ENCODE results near the gene KRT6A. TPM values are rescaled to one million over a fixed set of nuclear protein-coding genes. Genes with fewer than 3 reads are reported as not detected.
"Not testable (repeated sequence)": the region's sequence is repeated elsewhere in the genome, so short reads cannot be mapped to it uniquely, and the experiment has no call there.

The KRT6A gene
- total and polyA plus RNA-seq, 4 donors = 0.38 to 1.8 TPM; not detected in 2

DNA sequence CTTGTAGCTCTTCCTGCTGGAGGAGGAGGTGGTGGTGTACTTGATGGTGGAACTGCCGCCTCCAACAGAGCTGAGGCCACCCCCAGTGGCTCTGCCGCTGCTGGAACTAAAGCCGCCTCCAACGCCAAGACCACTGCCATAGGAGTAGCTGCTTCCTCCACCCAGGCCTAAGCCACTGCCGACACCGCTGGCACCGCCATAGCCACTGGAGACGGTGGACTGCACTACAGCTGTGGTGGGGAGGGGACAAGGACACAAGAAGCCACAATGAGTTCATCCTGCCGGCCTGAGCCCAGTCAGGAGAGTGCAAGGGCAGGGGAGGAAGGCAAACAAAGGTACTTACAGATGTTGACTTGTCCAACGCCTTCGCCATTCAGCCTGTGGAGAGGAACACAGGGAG, 45.9 kb downstream of the KRT6A start:
- intact Hi-C loops (cut with DNase I); H3K27ac ChIP-seq (ENCODE audit: low read depth in 1 of 2, low read length in 2 of 2); H3K27me3 ChIP-seq (ENCODE audit: control insufficient read depth in 1 of 2, insufficient read depth in 2 of 2, low read length in 1 of 2); H3K4me3 ChIP-seq (ENCODE audit: low read length in 2 of 2); DNase-seq; H3K9me3 ChIP-seq (ENCODE audit: control insufficient read depth, low read length); H3K36me3 ChIP-seq (ENCODE audit: control insufficient read depth in 1 of 2, insufficient read depth in 2 of 2, low read length in 1 of 2); H3K4me1 ChIP-seq (ENCODE audit: control insufficient read depth in 1 of 2, insufficient read depth in 2 of 2, low read length in 2 of 2): not testable (repeated sequence)
- peak; percentile 17 for ATAC-seq (ENCODE audit: low FRiP score)
- WGBS, 2 donors = 93 to 95% methylated on average over 11 of the region's 11 CpGs

DNA sequence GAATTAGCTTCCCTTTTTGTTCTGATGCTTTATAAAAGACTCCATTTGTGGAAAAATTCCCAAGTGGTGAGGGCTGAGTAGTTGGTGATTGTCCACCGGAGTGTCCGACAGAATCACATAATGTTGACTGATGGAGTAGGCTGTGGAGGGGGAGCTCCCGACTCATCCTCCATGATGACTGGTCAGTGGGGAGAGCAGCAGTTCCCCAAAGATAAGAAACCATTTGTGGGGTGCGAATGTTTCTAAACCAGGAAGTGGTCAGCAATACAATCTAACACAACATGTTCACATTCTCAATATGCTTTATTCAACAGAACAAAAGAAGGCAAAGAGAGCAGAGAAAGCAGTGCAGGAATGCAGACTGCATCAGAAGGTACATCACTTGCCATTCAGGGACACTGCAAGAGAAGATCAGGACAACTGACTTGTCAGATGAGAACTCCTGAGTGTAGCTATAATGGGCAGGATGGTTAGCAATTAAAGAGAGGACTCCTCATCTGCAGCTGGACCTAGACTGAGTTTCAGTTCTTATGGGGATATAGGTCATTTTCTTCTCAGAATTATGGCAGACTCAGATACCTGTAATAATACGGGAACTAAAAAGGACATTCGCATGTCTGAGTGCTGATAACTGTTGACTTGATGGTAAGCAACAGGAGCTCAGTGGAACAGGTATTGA, 46.6 kb downstream of the KRT6A start:
- Histone ChIP-seq H3K9me3 (ENCODE audit: control insufficient read depth, low read length) (peaks cover 1% of the 10 kb centered on the region), H3K27me3 (ENCODE audit: control insufficient read depth in 1 of 2, insufficient read depth in 2 of 2, low read length in 1 of 2) (no peaks in the 10 kb centered on the region), H3K4me1 (ENCODE audit: control insufficient read depth in 1 of 2, insufficient read depth in 2 of 2, low read length in 2 of 2) (no peaks in the 10 kb centered on the region), H3K27ac (ENCODE audit: low read depth in 1 of 2, low read length in 2 of 2) (no peak overlapping the region), H3K4me3 (ENCODE audit: low read length in 2 of 2) (no peak overlapping the region), H3K36me3 (ENCODE audit: control insufficient read depth in 1 of 2, insufficient read depth in 2 of 2, low read length in 1 of 2) (no peaks in the 10 kb centered on the region)
- whole genome bisulfite sequencing, 2 donors = 85 to 88% methylated on average over 6 of the region's 6 CpGs
- DNase-seq = no peak
- ATAC-seq (ENCODE audit: low FRiP score) = no peak
- intact Hi-C loops (cut with DNase I) = no loop called here

DNA sequence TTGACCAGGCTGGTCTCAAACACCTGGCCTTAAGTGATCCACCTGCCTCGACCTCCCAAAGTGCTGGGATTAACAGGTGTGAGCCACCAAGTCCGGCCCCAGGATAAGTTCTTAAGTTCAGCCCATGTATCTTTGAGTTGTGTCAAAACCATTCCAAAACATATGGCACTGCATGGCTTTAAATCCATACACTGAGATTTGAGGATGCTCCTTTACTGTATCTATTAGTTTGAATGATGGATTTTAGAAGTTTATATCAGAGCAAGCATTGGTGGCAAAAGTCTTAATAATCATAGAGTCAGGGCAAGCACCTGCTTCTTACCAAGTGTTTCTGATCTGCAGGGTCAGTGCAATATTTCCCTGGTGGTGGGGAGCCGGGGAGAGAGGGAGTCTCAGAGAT, 47.2 kb downstream of the KRT6A start:
- H3K36me3 ChIP-seq (ENCODE audit: control insufficient read depth in 1 of 2, insufficient read depth in 2 of 2, low read length in 1 of 2) = no peaks in the 10 kb centered on the region
- intact Hi-C loops (cut with DNase I) = no loop called here
- WGBS, 2 donors = 50 to 64% methylated on average over 3 of the region's 3 CpGs

DNA sequence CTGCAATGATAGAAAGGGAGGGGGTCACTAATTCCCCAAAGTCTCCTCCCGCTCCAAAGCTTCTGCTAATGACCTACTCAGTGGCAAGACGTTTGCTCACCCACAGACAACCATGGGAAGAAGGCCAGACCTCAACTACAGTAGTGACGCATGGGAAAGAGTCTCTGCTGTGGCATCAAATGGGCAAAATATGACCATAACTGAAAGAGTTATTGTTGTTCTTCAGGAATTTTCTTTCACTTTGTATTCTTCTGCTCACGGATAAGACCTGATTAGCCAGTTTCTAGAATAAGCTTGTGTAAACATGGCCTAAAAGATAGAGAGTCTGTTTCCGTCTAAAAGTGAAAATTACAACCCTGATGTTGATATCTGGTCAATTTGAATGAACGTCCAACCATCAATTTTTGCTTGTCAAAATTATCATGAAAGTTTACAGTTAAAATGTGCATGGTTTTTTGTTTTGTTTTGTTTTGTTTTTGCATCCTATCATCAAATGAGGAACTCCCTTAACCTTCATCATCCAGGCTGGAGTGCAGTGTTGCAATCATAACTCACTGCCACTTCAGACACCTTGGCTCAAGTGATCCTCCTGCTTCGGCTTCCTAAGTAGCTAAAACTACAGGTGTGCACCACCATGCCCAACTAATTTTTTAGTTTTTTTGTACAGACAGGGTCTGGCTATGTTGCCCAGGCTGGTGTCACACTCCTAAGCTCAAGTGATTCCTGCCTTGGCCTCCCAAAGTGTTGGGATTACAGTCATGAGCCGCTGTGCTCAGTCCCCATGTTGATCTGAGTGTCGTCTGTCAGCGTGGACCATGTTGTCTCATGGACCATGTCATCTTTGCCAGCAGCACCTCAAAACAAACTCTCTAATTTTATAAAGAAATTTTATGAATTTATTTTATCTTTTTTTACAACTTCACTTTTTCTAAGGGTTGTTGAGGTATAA, 48.1 kb downstream of the KRT6A start:
- WGBS, 2 donors = 60 to 65% methylated on average over 10 of the region's 10 CpGs
- Histone ChIP-seq H3K4me1 (ENCODE audit: control insufficient read depth in 1 of 2, insufficient read depth in 2 of 2, low read length in 2 of 2) (no peaks in the 10 kb centered on the region), H3K36me3 (ENCODE audit: control insufficient read depth in 1 of 2, insufficient read depth in 2 of 2, low read length in 1 of 2) (no peaks in the 10 kb centered on the region), H3K4me3 (ENCODE audit: low read length in 2 of 2) (no peak overlapping the region), H3K27ac (ENCODE audit: low read depth in 1 of 2, low read length in 2 of 2) (no peak overlapping the region), H3K9me3 (ENCODE audit: control insufficient read depth, low read length) (peaks cover 1% of the 10 kb centered on the region), H3K27me3 (ENCODE audit: control insufficient read depth in 1 of 2, insufficient read depth in 2 of 2, low read length in 1 of 2) (no peaks in the 10 kb centered on the region)
- no peak for ATAC-seq (ENCODE audit: low FRiP score)
- no peak for DNase-seq
- intact Hi-C loops (cut with DNase I) = no loop called here

More for the DNA sequence above, 47.2 kb downstream of the KRT6A start:
- Histone ChIP-seq H3K4me1 (ENCODE audit: control insufficient read depth in 1 of 2, insufficient read depth in 2 of 2, low read length in 2 of 2) (no peaks in the 10 kb centered on the region), H3K4me3 (ENCODE audit: low read length in 2 of 2) (no peak overlapping the region), H3K9me3 (ENCODE audit: control insufficient read depth, low read length) (peaks cover 1% of the 10 kb centered on the region), H3K27me3 (ENCODE audit: control insufficient read depth in 1 of 2, insufficient read depth in 2 of 2, low read length in 1 of 2) (no peaks in the 10 kb centered on the region), H3K27ac (ENCODE audit: low read depth in 1 of 2, low read length in 2 of 2) (no peak overlapping the region)
- no peak for DNase-seq
- no peak for ATAC-seq (ENCODE audit: low FRiP score)

DNA sequence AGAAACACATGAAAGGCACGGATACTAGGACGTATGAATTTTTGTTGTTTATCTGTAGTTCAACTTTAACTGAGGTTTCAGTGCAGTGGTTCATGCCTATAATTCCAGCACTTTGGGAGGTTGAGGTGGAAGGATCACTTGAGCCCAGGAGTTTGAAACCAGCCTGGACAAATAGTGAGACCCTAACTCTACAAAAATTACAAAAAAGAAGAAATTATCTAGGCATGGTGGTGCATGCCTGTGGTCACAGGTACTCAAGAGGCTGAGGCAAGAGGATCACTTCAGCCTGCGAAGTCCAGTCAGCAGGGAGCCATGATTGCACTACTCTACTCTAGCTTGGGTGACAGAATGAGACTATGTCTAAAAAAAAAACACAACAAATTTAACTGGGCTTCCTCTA, 49.1 kb downstream of the KRT6A start:
- peaks cover 1% of the 10 kb centered on the region for H3K9me3 ChIP-seq (ENCODE audit: control insufficient read depth, low read length)
- ATAC-seq (ENCODE audit: low FRiP score) (no peak), DNase-seq (no peak)
- H3K27me3 ChIP-seq (ENCODE audit: control insufficient read depth in 1 of 2, insufficient read depth in 2 of 2, low read length in 1 of 2) = no peaks in the 10 kb centered on the region
- H3K27ac ChIP-seq (ENCODE audit: low read depth in 1 of 2, low read length in 2 of 2) = no peak overlapping the region
- no peaks in the 10 kb centered on the region for H3K36me3 ChIP-seq (ENCODE audit: control insufficient read depth in 1 of 2, insufficient read depth in 2 of 2, low read length in 1 of 2)
- 77 to 87% methylated on average over 3 of the region's 3 CpGs for WGBS, 2 donors
- intact Hi-C loops (cut with DNase I) = no loop called here
- H3K4me1 ChIP-seq (ENCODE audit: control insufficient read depth in 1 of 2, insufficient read depth in 2 of 2, low read length in 2 of 2) = no peaks in the 10 kb centered on the region
- H3K4me3 ChIP-seq (ENCODE audit: low read length in 2 of 2) = no peak overlapping the region

DNA sequence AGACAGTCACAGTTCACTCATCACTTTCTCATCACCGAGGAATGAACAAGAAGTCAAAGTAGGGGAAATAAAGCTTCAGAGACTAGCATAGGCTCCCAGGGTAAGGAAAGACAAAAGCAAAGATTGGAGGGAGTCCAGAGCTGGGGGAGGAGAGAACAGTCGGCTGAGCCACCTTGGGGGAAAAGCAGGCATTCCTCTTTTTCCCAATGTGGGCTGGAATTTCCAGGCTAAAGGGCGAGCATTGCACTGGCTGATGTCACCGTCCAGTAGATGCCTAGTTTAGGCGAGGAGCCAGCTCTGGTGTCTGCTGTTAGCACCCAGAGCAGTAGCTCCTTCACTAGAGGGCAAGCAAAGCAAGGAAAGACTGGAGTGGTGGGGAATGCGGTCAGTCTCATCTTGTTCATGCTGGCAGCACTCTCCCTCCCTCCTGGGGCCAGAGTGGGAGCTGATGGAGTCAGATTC, 50.4 kb downstream of the KRT6A start:
- no peak overlapping the region for H3K27ac ChIP-seq (ENCODE audit: low read depth in 1 of 2, low read length in 2 of 2)
- H3K36me3 ChIP-seq (ENCODE audit: control insufficient read depth in 1 of 2, insufficient read depth in 2 of 2, low read length in 1 of 2) = no peaks in the 10 kb centered on the region
- no peak for DNase-seq
- H3K27me3 ChIP-seq (ENCODE audit: control insufficient read depth in 1 of 2, insufficient read depth in 2 of 2, low read length in 1 of 2) = no peaks in the 10 kb centered on the region
- H3K4me1 ChIP-seq (ENCODE audit: control insufficient read depth in 1 of 2, insufficient read depth in 2 of 2, low read length in 2 of 2) = no peaks in the 10 kb centered on the region
- no peak overlapping the region for H3K4me3 ChIP-seq (ENCODE audit: low read length in 2 of 2)
- intact Hi-C loops (cut with DNase I) = no loop called here
- WGBS, 2 donors = 10 to 22% methylated on average over 6 of the region's 6 CpGs
- H3K9me3 ChIP-seq (ENCODE audit: control insufficient read depth, low read length) = peaks cover 1% of the 10 kb centered on the region
- ATAC-seq (ENCODE audit: low FRiP score) = no peak

DNA sequence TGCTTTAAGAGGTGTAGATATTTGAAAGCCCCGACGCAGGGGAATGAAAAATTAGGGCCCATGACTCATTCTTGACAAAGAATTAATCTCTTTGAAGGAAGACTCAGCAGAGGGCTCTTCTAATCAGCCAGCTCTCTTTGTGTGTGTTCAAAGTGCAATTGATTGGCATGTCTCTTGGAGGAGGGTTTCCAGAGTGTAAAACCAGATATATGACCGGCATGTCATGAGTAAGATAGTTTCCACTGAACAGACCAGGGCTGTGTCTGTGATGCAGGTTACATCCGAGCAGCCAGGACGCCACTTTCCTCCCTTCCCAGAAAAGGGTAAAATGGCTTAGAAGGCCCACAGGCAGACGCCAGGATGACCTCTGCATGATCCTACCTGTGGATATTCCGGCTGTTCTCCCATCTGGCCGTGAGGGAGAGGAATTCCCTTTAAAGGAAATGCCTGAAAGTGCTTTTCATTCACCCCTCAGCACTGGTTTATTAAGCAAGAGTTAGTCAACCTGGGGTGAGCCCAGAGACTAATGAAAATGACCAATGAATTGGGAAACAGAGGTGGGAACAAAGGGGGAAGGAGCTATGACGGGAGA, 51.6 kb downstream of the KRT6A start:
- H3K4me3 ChIP-seq (ENCODE audit: low read length in 2 of 2) = no peak overlapping the region
- ATAC-seq (ENCODE audit: low FRiP score) (no peak), DNase-seq (no peak)
- intact Hi-C loops (cut with DNase I) = no loop called here
- no peaks in the 10 kb centered on the region for H3K36me3 ChIP-seq (ENCODE audit: control insufficient read depth in 1 of 2, insufficient read depth in 2 of 2, low read length in 1 of 2)
- H3K27ac ChIP-seq (ENCODE audit: low read depth in 1 of 2, low read length in 2 of 2) = no peak overlapping the region
- H3K4me1 ChIP-seq (ENCODE audit: control insufficient read depth in 1 of 2, insufficient read depth in 2 of 2, low read length in 2 of 2) = no peaks in the 10 kb centered on the region
- no peaks in the 10 kb centered on the region for H3K27me3 ChIP-seq (ENCODE audit: control insufficient read depth in 1 of 2, insufficient read depth in 2 of 2, low read length in 1 of 2)
- WGBS, 2 donors = 60 to 71% methylated on average over 9 of the region's 9 CpGs
- peaks cover 1% of the 10 kb centered on the region for H3K9me3 ChIP-seq (ENCODE audit: control insufficient read depth, low read length)

DNA sequence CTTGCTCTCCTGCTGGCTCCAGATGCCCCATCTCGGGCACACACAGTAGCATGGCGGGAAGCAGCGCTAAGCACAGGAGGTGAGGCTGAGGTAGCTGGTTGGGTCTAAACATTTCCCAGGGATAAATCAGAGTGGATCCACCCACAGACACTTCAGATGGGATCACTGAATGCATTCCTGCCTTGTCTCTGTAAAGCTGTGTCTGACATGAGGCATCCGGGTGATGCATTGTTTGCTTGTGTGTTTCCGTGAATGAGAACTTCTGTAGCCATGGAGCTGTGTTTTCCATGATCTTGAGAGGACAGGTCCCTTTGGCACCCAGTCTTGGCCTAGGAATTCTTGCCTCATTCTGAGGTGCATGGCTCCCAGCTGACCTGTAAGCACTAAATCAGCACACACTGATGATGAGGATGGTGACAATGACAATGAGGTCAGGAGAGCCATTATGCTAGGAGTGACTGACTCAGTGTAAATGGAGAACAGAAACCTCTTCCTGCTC, 52.2 kb downstream of the KRT6A start:
- DNase-seq (no peak), ATAC-seq (ENCODE audit: low FRiP score) (no peak)
- 91 to 94% methylated on average over 5 of the region's 5 CpGs for WGBS, 2 donors
- no peaks in the 10 kb centered on the region for H3K36me3 ChIP-seq (ENCODE audit: control insufficient read depth in 1 of 2, insufficient read depth in 2 of 2, low read length in 1 of 2)
- intact Hi-C loops (cut with DNase I) = no loop called here
- no peak overlapping the region for H3K27ac ChIP-seq (ENCODE audit: low read depth in 1 of 2, low read length in 2 of 2)
- H3K4me1 ChIP-seq (ENCODE audit: control insufficient read depth in 1 of 2, insufficient read depth in 2 of 2, low read length in 2 of 2) = no peaks in the 10 kb centered on the region
- no peaks in the 10 kb centered on the region for H3K27me3 ChIP-seq (ENCODE audit: control insufficient read depth in 1 of 2, insufficient read depth in 2 of 2, low read length in 1 of 2)
- no peak overlapping the region for H3K4me3 ChIP-seq (ENCODE audit: low read length in 2 of 2)
- H3K9me3 ChIP-seq (ENCODE audit: control insufficient read depth, low read length) = peaks cover 1% of the 10 kb centered on the region

Measured in aorta (tissue), 5 donors.